GM12878 (cell line): Measurements from ENCODE around the gene DPH1. TPM values are rescaled to one million over a fixed set of nuclear protein-coding genes. Genes with fewer than 3 reads are reported as not detected.

Experiments
- ATAC-seq: fragments of 200-7000 bp; cut with Tn5 transposase; 3 replicates; pipeline ENCODE4 v1.9.1; 2020; ENCODE audit warnings: mild to moderate bottlenecking, moderate library complexity
- BruUV-seq: library from RNA; stranded (reverse); fragments of 400-500 nt; replicated peaks from 2 replicates; lab custom pipeline; 2021; lab: Mats Ljungman, UMichigan
- CTCF ChIA-PET: fragments of 300-600 bp; sonication (Branson Sonifier 250); formaldehyde crosslinking; extraction: SDS; loops from one replicate; lab custom pipeline; 2021; ENCODE audit warnings: inconsistent platforms; lab: Yijun Ruan, JAX
- POLR2A ChIA-PET: fragments of 350-600 bp; formaldehyde crosslinking; extraction: SDS; loops from one replicate; lab custom pipeline; 2021; ENCODE audit warnings: inconsistent platforms; lab: Charles Lee
- RAD21 ChIA-PET: fragments of 300-600 bp; sonication (Branson Sonifier 250); formaldehyde crosslinking; loops from one replicate; lab custom pipeline; 2023; ENCODE audit warnings: antibody characterized with exemption; ENCODE audit not compliant: unreplicated experiment; lab: Charles Lee
- SMC1A ChIA-PET: fragments of 300-600 bp; sonication (Branson Sonifier 250); formaldehyde crosslinking; loops from one replicate; lab custom pipeline; 2023; ENCODE audit not compliant: unreplicated experiment, uncharacterized antibody; lab: Charles Lee
- DNase-seq: peaks from one replicate; pipeline ENCODE4 v3.0.0-alpha.2; 2011; ENCODE audit warnings: low read depth, low spot score
- FAIRE-seq: peaks from 3 replicates; lab custom pipeline; 2011; peaks lifted over from hg19 to GRCh38; lab: Jason Lieb, UNC
- H2AFZ ChIP-seq: 2 replicates; pipeline ENCODE4 v1.6.0; 2011; ENCODE audit warnings: low read depth, low read length, control low read depth; ENCODE audit not compliant: control insufficient read depth
- H3K27ac ChIP-seq: 2 replicates; pipeline ENCODE4 v1.5.1; 2011; ENCODE audit warnings: control low read depth; ENCODE audit not compliant: control insufficient read depth, insufficient read depth
- H3K27me3 ChIP-seq, 2 experiments: replicated peaks in 1 of 2; 2 replicates each; pipeline versions ENCODE4 v1.6.0 to v1.6.1; 2011; ENCODE audit warnings: low read length in 1 of 2; ENCODE audit not compliant: control insufficient read depth in 2 of 2, insufficient read depth in 2 of 2
- H3K36me3 ChIP-seq, 2 experiments: 2 replicates each; pipeline ENCODE4 v1.5.1; 2011; ENCODE audit warnings: low read length in 1 of 2; ENCODE audit not compliant: control insufficient read depth in 2 of 2, insufficient read depth in 2 of 2
- H3K4me1 ChIP-seq: 2 replicates; pipeline ENCODE4 v1.6.1; 2011; ENCODE audit warnings: mild to moderate bottlenecking, low read length, moderate library complexity, mixed read lengths; ENCODE audit not compliant: control insufficient read depth, insufficient read depth
- H3K4me2 ChIP-seq: 2 replicates; pipeline ENCODE4 v1.6.0; 2011; ENCODE audit warnings: control low read depth; ENCODE audit not compliant: control insufficient read depth, insufficient read depth
- H3K4me3 ChIP-seq: fragments of 200-600 bp; sonication (generic); 2 replicates; pipeline ENCODE4 v1.5.1; 2016
- H3K79me2 ChIP-seq: 2 replicates; pipeline ENCODE4 v1.6.0; 2011; ENCODE audit warnings: low read length; ENCODE audit not compliant: control insufficient read depth, insufficient read depth
- H3K9ac ChIP-seq: 2 replicates; pipeline ENCODE4 v1.8.0; 2011; ENCODE audit warnings: low read length, control low read depth, mixed read lengths; ENCODE audit not compliant: control insufficient read depth, insufficient read depth
- H3K9me3 ChIP-seq: replicated peaks from 3 replicates; pipeline ENCODE4 v1.5.1; 2011; ENCODE audit warnings: mild to moderate bottlenecking, low read length; ENCODE audit not compliant: control insufficient read depth, insufficient read depth
- H4K20me1 ChIP-seq: 2 replicates; pipeline ENCODE4 v1.6.0; 2011; ENCODE audit not compliant: control insufficient read depth, insufficient read depth
- ATF7 ChIP-seq: fragments of 450-650 bp; IDR thresholded peaks from 2 replicates; pipeline ENCODE4 v1.6.1; 2016; ENCODE audit warnings: low read depth, mild to moderate bottlenecking
- CREM ChIP-seq: IDR thresholded peaks from 2 replicates; pipeline ENCODE4 v1.6.1; 2014; ENCODE audit warnings: antibody characterized with exemption, low read depth
- CUX1 ChIP-seq: IDR thresholded peaks from 2 replicates; pipeline ENCODE4 v1.6.1; 2012; ENCODE audit warnings: improper control_type of control experiment, low read depth, low read length; ENCODE audit not compliant: insufficient replicate concordance
- E2F8 ChIP-seq: fragments of 450-650 bp; IDR thresholded peaks from 2 replicates; pipeline ENCODE4 v1.6.1; 2018; ENCODE audit warnings: mild to moderate bottlenecking, low read depth, moderate library complexity; ENCODE audit not compliant: partially characterized antibody
- HDGF ChIP-seq: fragments of 450-650 bp; IDR thresholded peaks from 2 replicates; pipeline ENCODE4 v1.6.1; 2016; ENCODE audit warnings: antibody characterized with exemption
- MTA2 ChIP-seq: fragments of 450-650 bp; IDR thresholded peaks from 2 replicates; pipeline ENCODE4 v1.6.1; 2016; ENCODE audit warnings: low read depth, mild to moderate bottlenecking, moderate library complexity
- MTA3 ChIP-seq: IDR thresholded peaks from 2 replicates; pipeline ENCODE4 v1.6.1; 2012; ENCODE audit warnings: low read length, inconsistent platforms, borderline replicate concordance
- NBN ChIP-seq: fragments of 450-650 bp; IDR thresholded peaks from 2 replicates; pipeline ENCODE4 v1.6.1; 2016
- NRF1 ChIP-seq: conservative IDR thresholded peaks from 2 replicates; pipeline ENCODE4 v1.6.1; 2011; ENCODE audit warnings: mild to moderate bottlenecking, low read depth, low read length, improper control_type of control experiment
- SPI1 ChIP-seq: IDR thresholded peaks from 2 replicates; pipeline ENCODE4 v1.6.1; 2011; ENCODE audit warnings: low read depth, mild to moderate bottlenecking, low read length, moderate library complexity, borderline replicate concordance; ENCODE audit not compliant: insufficient read depth
- WGBS: methylation state at CpG from one replicate; pipeline ENCODE4 v1.1.6; 2016; ENCODE audit warnings: low lambda C conversion rate; ENCODE audit not compliant: insufficient replicate concordance, insufficient coverage; ENCODE audit errors: missing lambda C conversion rate; 5-methylcytosine and 5-hydroxymethylcytosine counted together
- in situ Hi-C: fragments of 300-500 bp; cut with MboI; formaldehyde crosslinking; loops from 9 replicates; pipeline ENCODE4 v1.14.3; 2018; ENCODE audit warnings: mixed read lengths
- intact Hi-C: fragments of 100-400 bp; cut with micrococcal nuclease; formaldehyde crosslinking; loops from one replicate; pipeline ENCODE4 v1.14.2; 2022; ENCODE audit not compliant: unreplicated experiment
- polyA plus RNA-seq, 11 experiments: library from polyadenylated mRNA; depleted of rRNA in 4 of 11; unstranded in 6 of 11; stranded (reverse) in 5 of 11; fragments of >200 nt; fragmentation: Nextera tagmentation in 4 of 11; fragmentation: Illumina TruSeq in 1 of 11; extraction: Ambion mirVana in 4 of 11; extraction: Trizol in 1 of 11; gene quantifications; 1 replicate in 1 of 11; 2 replicates in 10 of 11; pipeline versions ENCODE4 v1.2.1 to v1.2.3, GENCODE V29; 2011 to 2016; ENCODE audit warnings: inconsistent platforms in 2 of 11, missing spikeins in 2 of 11, low read depth in 1 of 11
- total RNA-seq, 4 experiments: library from RNA; depleted of rRNA in 3 of 4; stranded (reverse); fragments of >200 nt in 3 of 4; fragmentation: Illumina TruSeq in 1 of 4; extraction: Trizol in 1 of 4; gene quantifications; 2 replicates each; pipeline versions ENCODE4 v1.2.1 to v1.2.3, GENCODE V29; 2013 to 2021
- TF ChIP-seq, protein P1 (sequence below): fragments of 450-650 bp; formaldehyde crosslinking; IDR thresholded peaks from 2 replicates; pipeline ENCODE4 v1.4.0; 2022; ENCODE audit warnings: mild to moderate bottlenecking, moderate library complexity

Gene DPH1
- total and polyA plus RNA-seq, 10 of the 15 experiments (the other 5 are each of a cell fraction or from before 2014, with no cell fraction given) = 0.29 to 33.6 (median 20.2) TPM

DNA sequence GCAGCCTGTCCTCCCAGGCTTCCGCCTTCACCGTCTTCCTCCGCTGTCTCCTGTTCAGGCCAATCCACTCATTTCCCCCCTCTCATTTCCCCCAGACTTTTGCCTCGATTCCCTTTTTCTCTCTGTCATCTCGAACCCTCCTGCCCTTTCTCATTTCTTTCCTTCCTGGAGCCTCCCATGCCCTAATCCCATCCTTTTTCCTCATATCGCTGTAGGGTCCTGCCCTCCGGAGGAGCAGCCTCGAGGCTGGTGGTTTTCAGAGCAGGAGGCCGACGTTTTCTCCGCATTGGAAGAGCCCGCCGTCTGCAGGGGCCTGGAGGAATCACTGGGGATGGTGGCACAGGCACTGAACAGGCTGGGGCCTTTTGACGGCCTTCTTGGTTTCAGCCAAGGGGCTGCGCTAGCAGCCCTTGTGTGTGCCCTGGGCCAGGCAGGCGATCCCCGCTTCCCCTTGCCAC is 12.5 kb downstream of the DPH1 start:
- POLR2A ChIA-PET = no interaction called here
- 27% methylated on average over 17 of the region's 17 CpGs for WGBS
- TF ChIP-seq NRF1 (no peak), CUX1 (no peak), E2F8 (no peak), HDGF (peak; percentile 30; the same call in 1 of the 2 replicates), ATF7 (no peak), SPI1 (peak; percentile 2; the same call in 1 of the 2 replicates), NBN (peak; percentile 46; the same call in 1 of the 2 replicates), MTA3 (0 out of 2 replicates have a peak, but pooled peaks have one; percentile 75), CREM (no peak), MTA2 (0 out of 2 replicates have a peak, but pooled peaks have one; percentile 20)
- TF ChIP-seq, protein P1, sequence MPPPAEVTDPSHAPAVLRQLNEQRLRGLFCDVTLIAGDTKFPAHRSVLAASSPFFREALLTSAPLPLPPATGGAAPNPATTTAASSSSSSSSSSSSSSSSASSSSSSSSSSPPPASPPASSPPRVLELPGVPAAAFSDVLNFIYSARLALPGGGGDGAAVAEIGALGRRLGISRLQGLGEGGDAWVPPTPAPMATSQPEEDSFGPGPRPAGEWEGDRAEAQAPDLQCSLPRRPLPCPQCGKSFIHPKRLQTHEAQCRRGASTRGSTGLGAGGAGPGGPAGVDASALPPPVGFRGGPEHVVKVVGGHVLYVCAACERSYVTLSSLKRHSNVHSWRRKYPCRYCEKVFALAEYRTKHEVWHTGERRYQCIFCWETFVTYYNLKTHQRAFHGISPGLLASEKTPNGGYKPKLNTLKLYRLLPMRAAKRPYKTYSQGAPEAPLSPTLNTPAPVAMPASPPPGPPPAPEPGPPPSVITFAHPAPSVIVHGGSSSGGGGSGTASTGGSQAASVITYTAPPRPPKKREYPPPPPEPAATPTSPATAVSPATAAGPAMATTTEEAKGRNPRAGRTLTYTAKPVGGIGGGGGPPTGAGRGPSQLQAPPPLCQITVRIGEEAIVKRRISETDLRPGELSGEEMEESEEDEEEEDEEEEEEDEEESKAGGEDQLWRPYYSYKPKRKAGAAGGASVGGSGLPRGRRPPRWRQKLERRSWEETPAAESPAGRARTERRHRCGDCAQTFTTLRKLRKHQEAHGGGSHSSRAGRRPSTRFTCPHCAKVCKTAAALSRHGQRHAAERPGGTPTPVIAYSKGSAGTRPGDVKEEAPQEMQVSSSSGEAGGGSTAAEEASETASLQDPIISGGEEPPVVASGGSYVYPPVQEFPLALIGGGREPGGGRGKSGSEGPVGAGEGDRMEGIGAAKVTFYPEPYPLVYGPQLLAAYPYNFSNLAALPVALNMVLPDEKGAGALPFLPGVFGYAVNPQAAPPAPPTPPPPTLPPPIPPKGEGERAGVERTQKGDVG (CRISPR knock-in tag) = no peak

More for the DNA sequence above, 12.5 kb downstream of the DPH1 start:
- ChIA-PET CTCF (no interaction called here), SMC1A (interaction anchor here (1.2 kb wide), 1 partner anchor 134 kb away, joined by 5 read pairs; no protein-coding TSS in a partner anchor), RAD21 (no interaction called here)
- H3K4me3 ChIP-seq = peak overlapping the region; percentile 93
- FAIRE-seq = no peak
- no peak; the same call in 2 of the 3 replicates for ATAC-seq
- H3K9ac ChIP-seq = peak overlapping the region; percentile 91
- H3K27ac ChIP-seq = peak overlapping the region; percentile 82
- in situ Hi-C loops = no loop called here
- peak overlapping the region; percentile 76 for H2AFZ ChIP-seq
- peak overlapping the region; percentile 97 for H3K4me2 ChIP-seq
- BruUV-seq = no TSS peak
- intact Hi-C loops = loop anchor here (5.0 kb wide), 1 partner anchor 320 kb away; the partner anchor contains the start of gene WDR81
- no peaks in the 10 kb centered on the region for H3K27me3 ChIP-seq
- peaks cover 13% of the 10 kb centered on the region for H3K79me2 ChIP-seq
- H3K9me3 ChIP-seq = no peaks in the 10 kb centered on the region
- H3K36me3 ChIP-seq = peaks cover 0 to 2% of the 10 kb centered on the region in 2 experiments; a peak in 3 of 4 replicates
- H3K4me1 ChIP-seq = peaks cover 16% of the 10 kb centered on the region
- no peak for DNase-seq
- H4K20me1 ChIP-seq = no peaks in the 10 kb centered on the region
